Breast epithelium (tissue), 3 donors: ENCODE data around the gene HAGHL.

Experiments
- CTCF ChIP-seq, 3 donors: fragments of 450-650 bp; IDR thresholded peaks; one replicate each; pipeline ENCODE4 v1.5.1; 2016 to 2017; ENCODE audit warnings: antibody characterized with exemption in 3 of 3, mild to moderate bottlenecking in 3 of 3, moderate library complexity in 3 of 3
- POLR2A ChIP-seq: fragments of 450-650 bp; IDR thresholded peaks from one replicate; pipeline ENCODE4 v1.6.1; 2016; ENCODE audit warnings: antibody characterized with exemption, mild to moderate bottlenecking, moderate library complexity
- POLR2AphosphoS5 ChIP-seq, 3 donors: sonication (generic); formaldehyde crosslinking; IDR thresholded peaks; one replicate each; pipeline ENCODE4 v1.6.1; 2017; ENCODE audit warnings: antibody characterized with exemption in 3 of 3

GRCh38 chr16:749010-749409 is 22.1 kb downstream of the HAGHL start:
- no peak for TF ChIP-seq CTCF (IDR thresholded peaks at IDR 0.05)
- no peak for TF ChIP-seq POLR2A
- peak in 1 of 3 donors; percentile 38 for TF ChIP-seq POLR2AphosphoS5 (IDR thresholded peaks at IDR 0.05)
